Posterior vena cava (tissue), 2 donors: Measurements from ENCODE around the gene SH3RF3. TPM values are rescaled to one million over a fixed set of nuclear protein-coding genes. Genes with fewer than 3 reads are reported as not detected.
A peak's percentile ranks its signal among the peaks of the same experiment; 100 is the strongest.

Source experiments
- DNase-seq: peaks from one replicate; pipeline ENCODE4 v3.0.0-alpha.2; 2020; ENCODE audit warnings: low spot score
- intact Hi-C, 2 donors: fragments of 100-400 bp; cut with DNase I; formaldehyde crosslinking; loops; one replicate each; pipeline versions ENCODE4 v1.14.1 to v1.14.2; 2022 to 2023
- total RNA-seq, 2 donors: library from RNA; stranded (reverse); fragmentation: NEBNext Ultra II Directional; extraction: Animal tissue kit (Norgen Biotek cat#: 25700); gene quantifications; one replicate each; pipeline ENCODE4 v1.2.1, GENCODE V29; 2021
- donor health status: DM: yes; HTN: yes; CAD: no.
- donor health status: DM: yes; HTN: yes; CAD: no.

The SH3RF3 gene
- total RNA-seq, 2 donors from 2014 or later, result 10.1 to 14.1 TPM

GRCh38 chr2:109261906-109262631, 133.1 kb downstream of the SH3RF3 start:
- intact Hi-C loops, result no loop called here

GRCh38 chr2:109264595-109265328, 135.8 kb downstream of the SH3RF3 start:
- no peak for DNase-seq
- intact Hi-C loops, result no loop called here

More at GRCh38 chr2:109261906-109262631, 133.1 kb downstream of the SH3RF3 start:
- peak; percentile 35 for DNase-seq

GRCh38 chr2:109265369-109265768, 136.4 kb downstream of the SH3RF3 start:
- DNase-seq, result no peak
- intact Hi-C loops, result no loop called here

GRCh38 chr2:109265953-109266352, 136.9 kb downstream of the SH3RF3 start:
- intact Hi-C loops, result no loop called here
- no peak for DNase-seq

GRCh38 chr2:109266496-109266895, 137.5 kb downstream of the SH3RF3 start:
- DNase-seq, result no peak
- intact Hi-C loops, result no loop called here

- intact Hi-C loops, result no loop called here
- no peak for DNase-seq
Observed at GRCh38 chr2:109266998-109267854, 138.2 kb downstream of the SH3RF3 start.

GRCh38 chr2:109268916-109269315, 139.9 kb downstream of the SH3RF3 start:
- intact Hi-C loops, result no loop called here
- no peak for DNase-seq

- intact Hi-C loops, result no loop called here
- no peak for DNase-seq
Observed at GRCh38 chr2:109269706-109270504, 140.9 kb downstream of the SH3RF3 start.

- intact Hi-C loops, result no loop called here
- DNase-seq, result peak; percentile 67
Observed at GRCh38 chr2:109270505-109271312, 141.7 kb downstream of the SH3RF3 start.

GRCh38 chr2:109271920-109272319, 142.9 kb downstream of the SH3RF3 start:
- intact Hi-C loops, result no loop called here
- peak; percentile 51 for DNase-seq

GRCh38 chr2:109272461-109272860, 143.5 kb downstream of the SH3RF3 start:
- DNase-seq, result peak; percentile 76
- intact Hi-C loops, result no loop called here

- DNase-seq, result no peak
- intact Hi-C loops, result no loop called here
Observed at GRCh38 chr2:109275120-109276012, 146.4 kb downstream of the SH3RF3 start.

- intact Hi-C loops, result no loop called here
- DNase-seq, result no peak
Observed at GRCh38 chr2:109277406-109277805, 148.4 kb downstream of the SH3RF3 start.

- no peak for DNase-seq
- intact Hi-C loops, result no loop called here
Observed at GRCh38 chr2:109279243-109279860, 150.3 kb downstream of the SH3RF3 start.

GRCh38 chr2:109280804-109281203, 151.8 kb downstream of the SH3RF3 start:
- DNase-seq, result no peak
- intact Hi-C loops, result no loop called here

GRCh38 chr2:109282360-109282759, 153.4 kb downstream of the SH3RF3 start:
- intact Hi-C loops, result no loop called here
- DNase-seq, result no peak

GRCh38 chr2:109282865-109283264, 153.9 kb downstream of the SH3RF3 start:
- no peak for DNase-seq
- intact Hi-C loops, result no loop called here
